ENCODE results near the gene GDI2. TPM values are rescaled to one million over a fixed set of nuclear protein-coding genes. Genes with fewer than 3 reads are reported as not detected.

Gene GDI2
- polyA plus RNA-seq, 3 donors: 284 to 348 (median 304) TPM

- no peak for DNase-seq (ENCODE audit: extremely low read depth in 1 of 11, low read depth in 9 of 11, low spot score in 4 of 11)
These were observed 93.1 kb downstream of the GDI2 start for GRCh38 chr10:5720182-5720581.

DNA sequence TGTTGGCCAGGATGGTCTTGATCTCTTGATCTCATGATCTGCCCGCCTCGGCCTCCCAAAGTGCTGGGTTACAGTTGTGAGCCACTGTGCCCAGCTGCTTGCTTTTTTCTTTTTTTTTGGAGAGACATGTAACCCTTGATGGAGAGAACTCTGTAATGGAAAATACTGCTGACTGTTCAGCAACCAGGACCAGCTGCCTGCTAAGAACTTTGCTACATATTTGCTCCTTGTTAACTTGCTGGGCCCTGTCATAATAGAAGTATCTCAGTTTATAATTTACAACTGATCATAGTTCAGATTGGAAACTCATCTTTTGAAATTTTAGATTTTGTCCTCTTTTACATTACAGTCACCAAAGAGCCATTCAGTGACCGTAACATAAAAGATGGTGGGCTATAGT, 93.7 kb downstream of the GDI2 start:
- no peak for DNase-seq (ENCODE audit: extremely low read depth in 1 of 11, low read depth in 9 of 11, low spot score in 4 of 11)

Other genes starting within 250 kb of the GDI2 start
- 10 to 100 TPM; 22.9 to 24.2 (median 23.4) TPM for gene ASB13, start 146.8 kb downstream of the GDI2 start, polyA plus RNA-seq (ENCODE audit: insufficient read length in 3 of 3)
- 10 to 100 TPM; 33.9 to 38.4 (median 35.3) TPM for gene TASOR2, start 128.6 kb downstream of the GDI2 start, polyA plus RNA-seq (ENCODE audit: insufficient read length in 3 of 3)
- gene ANKRD16, start 76.5 kb upstream of the GDI2 start, polyA plus RNA-seq (ENCODE audit: insufficient read length in 3 of 3): 10 to 100 TPM in 2 of 3 donors, 1 to 10 TPM in 1; 9.3 to 12.8 (median 12.5) TPM
- gene FBH1, start 76.8 kb upstream of the GDI2 start, polyA plus RNA-seq (ENCODE audit: insufficient read length in 3 of 3): 10 to 100 TPM; 72.2 to 93.5 (median 76.7) TPM
- gene IL15RA, start 164.1 kb upstream of the GDI2 start, polyA plus RNA-seq (ENCODE audit: insufficient read length in 3 of 3): 1 to 10 TPM; 1.6 to 2.4 (median 1.7) TPM
- gene IL2RA, start 248.9 kb upstream of the GDI2 start, polyA plus RNA-seq (ENCODE audit: insufficient read length in 3 of 3): under 1 TPM in 1 of 3 donors, not detected in 2; 0.10 TPM